SK-N-SH (cell line): ENCODE measurements around the gene SLC22A17.

ENCODE experiments used
- EZH2phosphoT487 ChIP-seq: fragments of 200-600 bp; sonication (generic); IDR thresholded peaks from 2 replicates; pipeline ENCODE4 v1.6.1; 2017; ENCODE audit warnings: low read depth, mixed run types, mild to moderate bottlenecking, antibody characterized with exemption, moderate library complexity, borderline replicate concordance
- JUND ChIP-seq: IDR thresholded peaks from 2 replicates; pipeline ENCODE4 v1.4.0; 2012
- MXI1 ChIP-seq: IDR thresholded peaks from 2 replicates; pipeline ENCODE4 v1.6.1; 2012; ENCODE audit warnings: mild to moderate bottlenecking, low read depth, low read length, improper control_type of control experiment
- POLR2AphosphoS5 ChIP-seq: IDR thresholded peaks from 2 replicates; pipeline ENCODE4 v1.6.1; 2012; ENCODE audit warnings: low read depth, low read length
- SIN3A ChIP-seq: IDR thresholded peaks from 2 replicates; pipeline ENCODE4 v1.6.1; 2012; ENCODE audit warnings: low read depth, mild to moderate bottlenecking, low read length, moderate library complexity, borderline replicate concordance
- TAF1 ChIP-seq: IDR thresholded peaks from 2 replicates; pipeline ENCODE4 v1.6.1; 2012; ENCODE audit warnings: low read depth, mild to moderate bottlenecking, low read length, moderate library complexity, borderline replicate concordance
- TEAD4 ChIP-seq: IDR thresholded peaks from 2 replicates; pipeline ENCODE4 v1.4.0; 2012; ENCODE audit warnings: mild to moderate bottlenecking, borderline replicate concordance; ENCODE audit not compliant: insufficient read depth
- YY1 ChIP-seq: IDR thresholded peaks from 2 replicates; pipeline ENCODE4 v1.4.0; 2012; ENCODE audit warnings: low read depth, mild to moderate bottlenecking
- TF ChIP-seq, protein P1 (sequence below): fragments of 200-600 bp; sonication (generic); IDR thresholded peaks from 2 replicates; pipeline ENCODE4 v1.6.1; 2017; ENCODE audit warnings: antibody characterized with exemption, mild to moderate bottlenecking, moderate library complexity
- TF ChIP-seq, protein P2 (sequence below): IDR thresholded peaks from 2 replicates; pipeline ENCODE4 v1.6.1; 2012; ENCODE audit warnings: mild to moderate bottlenecking, low read depth, low read length, moderate library complexity
- TF ChIP-seq, protein P3 (sequence below): IDR thresholded peaks from 2 replicates; pipeline ENCODE4 v1.4.0; 2012; ENCODE audit warnings: low read depth, borderline replicate concordance
- TF ChIP-seq, protein P4 (sequence below): fragments of 150-350 bp; IDR thresholded peaks from 2 replicates; pipeline ENCODE4 v1.6.1; 2017; ENCODE audit warnings: antibody characterized with exemption, low read length, low read depth, borderline replicate concordance

DNA sequence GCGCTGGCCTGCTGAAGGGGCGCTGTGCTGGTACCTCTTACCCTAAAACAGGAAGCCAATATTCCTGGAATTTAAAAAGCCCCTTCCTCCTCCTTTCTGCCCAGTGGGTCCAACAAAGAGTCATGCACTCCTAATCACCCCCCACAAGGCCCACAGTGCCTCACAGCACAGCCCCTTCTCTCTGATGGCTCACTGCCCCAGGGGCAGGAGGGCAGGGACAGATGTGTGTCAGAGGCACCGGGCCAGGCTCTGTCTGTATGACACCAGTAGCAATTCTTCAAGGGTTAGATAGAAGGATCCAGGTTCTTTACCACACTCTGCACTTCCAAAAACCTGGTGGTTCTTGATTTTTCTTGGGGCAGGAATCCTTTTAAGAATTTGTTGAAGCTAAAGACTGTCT is 46.4 kb upstream of the SLC22A17 start:
- TF ChIP-seq, protein P1, sequence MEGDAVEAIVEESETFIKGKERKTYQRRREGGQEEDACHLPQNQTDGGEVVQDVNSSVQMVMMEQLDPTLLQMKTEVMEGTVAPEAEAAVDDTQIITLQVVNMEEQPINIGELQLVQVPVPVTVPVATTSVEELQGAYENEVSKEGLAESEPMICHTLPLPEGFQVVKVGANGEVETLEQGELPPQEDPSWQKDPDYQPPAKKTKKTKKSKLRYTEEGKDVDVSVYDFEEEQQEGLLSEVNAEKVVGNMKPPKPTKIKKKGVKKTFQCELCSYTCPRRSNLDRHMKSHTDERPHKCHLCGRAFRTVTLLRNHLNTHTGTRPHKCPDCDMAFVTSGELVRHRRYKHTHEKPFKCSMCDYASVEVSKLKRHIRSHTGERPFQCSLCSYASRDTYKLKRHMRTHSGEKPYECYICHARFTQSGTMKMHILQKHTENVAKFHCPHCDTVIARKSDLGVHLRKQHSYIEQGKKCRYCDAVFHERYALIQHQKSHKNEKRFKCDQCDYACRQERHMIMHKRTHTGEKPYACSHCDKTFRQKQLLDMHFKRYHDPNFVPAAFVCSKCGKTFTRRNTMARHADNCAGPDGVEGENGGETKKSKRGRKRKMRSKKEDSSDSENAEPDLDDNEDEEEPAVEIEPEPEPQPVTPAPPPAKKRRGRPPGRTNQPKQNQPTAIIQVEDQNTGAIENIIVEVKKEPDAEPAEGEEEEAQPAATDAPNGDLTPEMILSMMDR, result no peak
- TF ChIP-seq, protein P2, sequence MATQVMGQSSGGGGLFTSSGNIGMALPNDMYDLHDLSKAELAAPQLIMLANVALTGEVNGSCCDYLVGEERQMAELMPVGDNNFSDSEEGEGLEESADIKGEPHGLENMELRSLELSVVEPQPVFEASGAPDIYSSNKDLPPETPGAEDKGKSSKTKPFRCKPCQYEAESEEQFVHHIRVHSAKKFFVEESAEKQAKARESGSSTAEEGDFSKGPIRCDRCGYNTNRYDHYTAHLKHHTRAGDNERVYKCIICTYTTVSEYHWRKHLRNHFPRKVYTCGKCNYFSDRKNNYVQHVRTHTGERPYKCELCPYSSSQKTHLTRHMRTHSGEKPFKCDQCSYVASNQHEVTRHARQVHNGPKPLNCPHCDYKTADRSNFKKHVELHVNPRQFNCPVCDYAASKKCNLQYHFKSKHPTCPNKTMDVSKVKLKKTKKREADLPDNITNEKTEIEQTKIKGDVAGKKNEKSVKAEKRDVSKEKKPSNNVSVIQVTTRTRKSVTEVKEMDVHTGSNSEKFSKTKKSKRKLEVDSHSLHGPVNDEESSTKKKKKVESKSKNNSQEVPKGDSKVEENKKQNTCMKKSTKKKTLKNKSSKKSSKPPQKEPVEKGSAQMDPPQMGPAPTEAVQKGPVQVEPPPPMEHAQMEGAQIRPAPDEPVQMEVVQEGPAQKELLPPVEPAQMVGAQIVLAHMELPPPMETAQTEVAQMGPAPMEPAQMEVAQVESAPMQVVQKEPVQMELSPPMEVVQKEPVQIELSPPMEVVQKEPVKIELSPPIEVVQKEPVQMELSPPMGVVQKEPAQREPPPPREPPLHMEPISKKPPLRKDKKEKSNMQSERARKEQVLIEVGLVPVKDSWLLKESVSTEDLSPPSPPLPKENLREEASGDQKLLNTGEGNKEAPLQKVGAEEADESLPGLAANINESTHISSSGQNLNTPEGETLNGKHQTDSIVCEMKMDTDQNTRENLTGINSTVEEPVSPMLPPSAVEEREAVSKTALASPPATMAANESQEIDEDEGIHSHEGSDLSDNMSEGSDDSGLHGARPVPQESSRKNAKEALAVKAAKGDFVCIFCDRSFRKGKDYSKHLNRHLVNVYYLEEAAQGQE, result no peak
- TF ChIP-seq, protein P3, sequence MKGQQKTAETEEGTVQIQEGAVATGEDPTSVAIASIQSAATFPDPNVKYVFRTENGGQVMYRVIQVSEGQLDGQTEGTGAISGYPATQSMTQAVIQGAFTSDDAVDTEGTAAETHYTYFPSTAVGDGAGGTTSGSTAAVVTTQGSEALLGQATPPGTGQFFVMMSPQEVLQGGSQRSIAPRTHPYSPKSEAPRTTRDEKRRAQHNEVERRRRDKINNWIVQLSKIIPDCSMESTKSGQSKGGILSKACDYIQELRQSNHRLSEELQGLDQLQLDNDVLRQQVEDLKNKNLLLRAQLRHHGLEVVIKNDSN, result no peak
- TF ChIP-seq, protein P4, sequence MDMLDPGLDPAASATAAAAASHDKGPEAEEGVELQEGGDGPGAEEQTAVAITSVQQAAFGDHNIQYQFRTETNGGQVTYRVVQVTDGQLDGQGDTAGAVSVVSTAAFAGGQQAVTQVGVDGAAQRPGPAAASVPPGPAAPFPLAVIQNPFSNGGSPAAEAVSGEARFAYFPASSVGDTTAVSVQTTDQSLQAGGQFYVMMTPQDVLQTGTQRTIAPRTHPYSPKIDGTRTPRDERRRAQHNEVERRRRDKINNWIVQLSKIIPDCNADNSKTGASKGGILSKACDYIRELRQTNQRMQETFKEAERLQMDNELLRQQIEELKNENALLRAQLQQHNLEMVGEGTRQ, result no peak
- TF ChIP-seq EZH2phosphoT487 (no peak), POLR2AphosphoS5 (no peak), JUND (no peak), TEAD4 (no peak), TAF1 (no peak), YY1 (no peak), SIN3A (no peak), MXI1 (no peak)
